Spleen (tissue), 11 donors: Measurements from ENCODE around the gene CLDN4. TPM values are rescaled to one million over a fixed set of nuclear protein-coding genes. Genes with fewer than 3 reads are reported as not detected.
"Not testable (repeated sequence)": the region's sequence is repeated elsewhere in the genome, so short reads cannot be mapped to it uniquely, and the experiment has no call there.

Experiments
- DNase-seq: peaks from one replicate; pipeline ENCODE4 v3.0.0-alpha.2; 2020
- H3K27ac ChIP-seq, 8 donors: fragments of 200-600 bp; sonication (generic) in 7 of 8; 1 replicate in 4 of 8; 2 replicates in 4 of 8; pipeline versions ENCODE4 v1.5.0 to v1.8.0; 2016 to 2021; ENCODE audit warnings: inconsistent platforms in 4 of 8, mild to moderate bottlenecking in 4 of 8, moderate library complexity in 1 of 8
- H3K27me3 ChIP-seq, 7 donors: fragments of 200-600 bp; sonication (generic) in 6 of 7; replicated peaks in 1 of 7; 1 replicate in 4 of 7; 2 replicates in 3 of 7; pipeline versions ENCODE4 v1.5.0 to v1.8.0; 2016 to 2021; ENCODE audit warnings: inconsistent platforms in 3 of 7, mild to moderate bottlenecking in 1 of 7
- H3K36me3 ChIP-seq, 6 donors: fragments of 200-600 bp; sonication (generic) in 5 of 6; 1 replicate in 4 of 6; 2 replicates in 2 of 6; pipeline versions ENCODE4 v1.5.0 to v1.8.0; 2016 to 2021; ENCODE audit warnings: inconsistent platforms in 2 of 6
- H3K4me1 ChIP-seq, 6 donors: fragments of 200-600 bp; sonication (generic) in 5 of 6; 1 replicate in 3 of 6; 2 replicates in 3 of 6; pipeline versions ENCODE4 v1.5.0 to v1.8.0; 2016 to 2021; ENCODE audit warnings: inconsistent platforms in 3 of 6
- H3K4me3 ChIP-seq, 8 donors: fragments of 200-600 bp; sonication (generic) in 7 of 8; 1 replicate in 4 of 8; 2 replicates in 4 of 8; pipeline versions ENCODE4 v1.5.0 to v1.8.0; 2016 to 2021; ENCODE audit warnings: inconsistent platforms in 4 of 8, mild to moderate bottlenecking in 4 of 8, moderate library complexity in 2 of 8
- H3K9me3 ChIP-seq, 8 donors: fragments of 200-600 bp; sonication (generic) in 7 of 8; 1 replicate in 4 of 8; 2 replicates in 4 of 8; pipeline versions ENCODE4 v1.5.0 to v1.8.0; 2016 to 2021; ENCODE audit warnings: inconsistent platforms in 4 of 8
- CTCF ChIP-seq, 11 experiments: fragments of 200-600 bp in 7 of 11; fragments of 450-650 bp in 4 of 11; sonication (generic) in 4 of 11; IDR thresholded peaks in 8 of 11; conservative IDR thresholded peaks in 3 of 11; 1 replicate in 7 of 11; 2 replicates in 4 of 11; pipeline versions ENCODE4 v1.4.0 to v1.8.0; 2016 to 2021; ENCODE audit warnings: antibody characterized with exemption in 11 of 11, inconsistent platforms in 4 of 11, mild to moderate bottlenecking in 1 of 11
- POLR2A ChIP-seq, 3 donors: fragments of 450-650 bp; IDR thresholded peaks; one replicate each; pipeline ENCODE4 v1.5.1; 2017; ENCODE audit warnings: antibody characterized with exemption in 3 of 3, mild to moderate bottlenecking in 1 of 3
- POLR2AphosphoS5 ChIP-seq, 3 donors: sonication (generic); formaldehyde crosslinking; IDR thresholded peaks; one replicate each; pipeline ENCODE4 v1.5.1; 2017; ENCODE audit warnings: antibody characterized with exemption in 3 of 3
- WGBS, 5 donors: extraction: QIAGEN DNeasy Blood & Tissue Kit in 3 of 5; methylation state at CpG; one replicate each; pipeline versions ENCODE4 v1.1.5 to v1.1.7; 2013 to 2018; 5-methylcytosine and 5-hydroxymethylcytosine counted together
- intact Hi-C: fragments of 100-400 bp; cut with DNase I; formaldehyde crosslinking; loops from one replicate; pipeline ENCODE4 v1.15.0; 2023; ENCODE audit warnings: low total_unique reads
- polyA plus RNA-seq, 3 donors: library from polyadenylated mRNA; stranded (reverse); fragments of 200-250 nt; gene quantifications; one replicate each; pipeline ENCODE4 v1.2.1, GENCODE V29; 2013
- total RNA-seq, 7 donors: library from RNA; depleted of rRNA in 3 of 7; stranded (reverse); fragments of >200 nt in 3 of 7; fragmentation: NEBNext Ultra II Directional in 4 of 7; extraction: Animal tissue kit (Norgen Biotek cat#: 25700) in 4 of 7; gene quantifications; one replicate each; pipeline versions ENCODE4 v1.1.0 to v1.2.1, GENCODE V29; 2016 to 2021
- donor health status: healthy with polysubstance abuse.
- donor health status: DM: no; HTN: no; CAD: no; lungs with moderate emphysema.
- donor health status: DM: no; HTN: no; CAD: no.
- donor health status: Bipolar disorder and iron deficiency.
- donor health status: healthy.
- donor health status: DM: no; HTN: no; CAD: no.
- donor health status: DM: yes; HTN: yes; CAD: no.

Gene CLDN4
- total and polyA plus RNA-seq, 10 donors: 0.13 to 1.0 (median 0.33) TPM; not detected in 1

- H3K9me3 ChIP-seq, H3K36me3 ChIP-seq, H3K4me3 ChIP-seq, intact Hi-C loops, H3K27me3 ChIP-seq, H3K4me1 ChIP-seq, H3K27ac ChIP-seq, DNase-seq: not testable (repeated sequence)
- WGBS, 5 donors: 91 to 97% (median 95%) methylated on average over 10 to 31 of the region's 34 CpGs; no CpG with 5 or more reads in 1 of the 5 donors
Measured at GRCh38 chr7:73797176-73797575, 33.6 kb upstream of the CLDN4 start.

- WGBS, 5 donors: 63 to 73% (median 65%) methylated on average over 10 of the region's 10 CpGs
- no peaks in the 10 kb centered on the region for H3K4me1 ChIP-seq
- H3K27me3 ChIP-seq: no peaks in the 10 kb centered on the region
- TF ChIP-seq POLR2AphosphoS5 (IDR thresholded peaks at IDR 0.05): no peak
- DNase-seq: no peak
- H3K27ac ChIP-seq: no peak overlapping the region
- no peaks in the 10 kb centered on the region for H3K36me3 ChIP-seq
- intact Hi-C loops: no loop called here
- no peak overlapping the region for H3K4me3 ChIP-seq
- peaks cover 0 to 6% (median 0%) of the 10 kb centered on the region in 8 donors for H3K9me3 ChIP-seq
Measured at GRCh38 chr7:73799282-73800141, 31.3 kb upstream of the CLDN4 start.

- intact Hi-C loops: no loop called here
- TF ChIP-seq CTCF (IDR thresholded peaks at IDR 0.05 in 8 of 11, conservative IDR thresholded peaks at IDR 0.05 in 3 of 11): no peak
- no peak for TF ChIP-seq POLR2A (IDR thresholded peaks at IDR 0.05)
- TF ChIP-seq POLR2AphosphoS5 (IDR thresholded peaks at IDR 0.05): no peak
- H3K27me3 ChIP-seq: no peaks in the 10 kb centered on the region
Measured at GRCh38 chr7:73801577-73801976, 29.2 kb upstream of the CLDN4 start.

GRCh38 chr7:73802459-73802858 is 28.3 kb upstream of the CLDN4 start:
- H3K9me3 ChIP-seq: no peaks in the 10 kb centered on the region
- H3K4me3 ChIP-seq: no peak overlapping the region
- TF ChIP-seq CTCF (IDR thresholded peaks at IDR 0.05 in 8 of 11, conservative IDR thresholded peaks at IDR 0.05 in 3 of 11) (no peak), POLR2AphosphoS5 (IDR thresholded peaks at IDR 0.05) (no peak), POLR2A (IDR thresholded peaks at IDR 0.05) (no peak)
- H3K27me3 ChIP-seq: no peaks in the 10 kb centered on the region
- no peaks in the 10 kb centered on the region for H3K36me3 ChIP-seq
- H3K4me1 ChIP-seq: no peaks in the 10 kb centered on the region
- WGBS, 5 donors: 83 to 93% (median 86%) methylated on average over 4 of the region's 4 CpGs
- intact Hi-C loops: no loop called here
- no peak overlapping the region for H3K27ac ChIP-seq
- DNase-seq: no peak

More at GRCh38 chr7:73801577-73801976, 29.2 kb upstream of the CLDN4 start:
- Histone ChIP-seq H3K36me3 (no peaks in the 10 kb centered on the region), H3K9me3 (no peaks in the 10 kb centered on the region), H3K4me1 (no peaks in the 10 kb centered on the region), H3K4me3 (no peak overlapping the region), H3K27ac (no peak overlapping the region)
- 31 to 49% (median 45%) methylated on average over 1 of the region's 1 CpG for WGBS, 5 donors
- no peak for DNase-seq

GRCh38 chr7:73809467-73809951 is 21.3 kb upstream of the CLDN4 start:
- Histone ChIP-seq H3K4me3 (no peak overlapping the region), H3K4me1 (no peaks in the 10 kb centered on the region), H3K27me3 (peaks cover 0 to 24% (median 3%) of the 10 kb centered on the region in 7 donors), H3K27ac (no peak overlapping the region), H3K9me3 (peaks cover 0 to 20% (median 16%) of the 10 kb centered on the region in 8 donors), H3K36me3 (no peaks in the 10 kb centered on the region)
- TF ChIP-seq POLR2AphosphoS5 (IDR thresholded peaks at IDR 0.05) (no peak), POLR2A (IDR thresholded peaks at IDR 0.05) (no peak), CTCF (IDR thresholded peaks at IDR 0.05 in 8 of 11, conservative IDR thresholded peaks at IDR 0.05 in 3 of 11) (no peak)
- 89 to 93% (median 91%) methylated on average over 21 of the region's 21 CpGs for whole genome bisulfite sequencing, 5 donors
- peak; percentile 56 for DNase-seq
- intact Hi-C loops: no loop called here
